Erythroblast (primary cell): Measurements from ENCODE around the gene CCM2.

ENCODE experiments used
- GATA1 ChIP-seq: IDR thresholded peaks from 2 replicates; pipeline ENCODE4 v1.6.1; 2011; ENCODE audit warnings: low read depth, mild to moderate bottlenecking, control low read depth, low read length, moderate library complexity
- POLR2A ChIP-seq: IDR thresholded peaks from 2 replicates; pipeline ENCODE4 v1.6.1; 2011; ENCODE audit warnings: mild to moderate bottlenecking, low read length

- no peak for TF ChIP-seq POLR2A
- TF ChIP-seq GATA1 = no peak
Measured at GRCh38 chr7:45098983-45099839, 99.2 kb downstream of the CCM2 start.
